Iris pigment epithelial cell (primary cell): ENCODE measurements around the gene PHLPP2.
"Not testable (repeated sequence)": the region's sequence is repeated elsewhere in the genome, so short reads cannot be mapped to it uniquely, and the experiment has no call there.

Experiments
- DNase-seq: peaks from one replicate; pipeline ENCODE4 v3.0.0-alpha.2; 2011; ENCODE audit warnings: low read depth

The PHLPP2 gene

GRCh38 chr16:71721066-71721740, 3.3 kb downstream of the PHLPP2 start:
- no peak for DNase-seq

- DNase-seq, result no peak
These were observed 12.0 kb downstream of the PHLPP2 start for GRCh38 chr16:71712501-71712900.

- DNase-seq, result no peak
These were observed 12.7 kb downstream of the PHLPP2 start for GRCh38 chr16:71711789-71712188.

- peak; percentile 49 for DNase-seq
These were observed 15.2 kb downstream of the PHLPP2 start for GRCh38 chr16:71709229-71709781.

GRCh38 chr16:71708696-71709095, 15.8 kb downstream of the PHLPP2 start:
- DNase-seq, result no peak

- no peak for DNase-seq
These were observed 17.3 kb downstream of the PHLPP2 start for GRCh38 chr16:71707199-71707598.

- DNase-seq, result no peak
These were observed 18.5 kb downstream of the PHLPP2 start for GRCh38 chr16:71706046-71706445.

GRCh38 chr16:71703333-71703732, 21.2 kb downstream of the PHLPP2 start:
- no peak for DNase-seq

- no peak for DNase-seq
These were observed 23.7 kb downstream of the PHLPP2 start for GRCh38 chr16:71700831-71701230.

- DNase-seq, result no peak
These were observed 26.0 kb downstream of the PHLPP2 start for GRCh38 chr16:71698491-71698890.

GRCh38 chr16:71693164-71693563, 31.3 kb downstream of the PHLPP2 start:
- DNase-seq, result no peak

- no peak for DNase-seq
These were observed 34.6 kb downstream of the PHLPP2 start for GRCh38 chr16:71689901-71690300.

- DNase-seq, result no peak
These were observed 36.6 kb downstream of the PHLPP2 start for GRCh38 chr16:71687861-71688260.

- not testable (repeated sequence) for DNase-seq
These were observed 40.2 kb downstream of the PHLPP2 start for GRCh38 chr16:71684280-71684679.

- no peak for DNase-seq
These were observed 43.1 kb downstream of the PHLPP2 start for GRCh38 chr16:71681360-71681759.

GRCh38 chr16:71676236-71676635, 48.3 kb downstream of the PHLPP2 start:
- no peak for DNase-seq

GRCh38 chr16:71675380-71675779, 49.1 kb downstream of the PHLPP2 start:
- DNase-seq, result peak; percentile 35

- no peak for DNase-seq
These were observed 50.3 kb downstream of the PHLPP2 start for GRCh38 chr16:71674229-71674628.

- no peak for DNase-seq
These were observed 50.9 kb downstream of the PHLPP2 start for GRCh38 chr16:71673582-71673973.

GRCh38 chr16:71672803-71673581, 51.5 kb downstream of the PHLPP2 start:
- no peak for DNase-seq

GRCh38 chr16:71672125-71672524, 52.4 kb downstream of the PHLPP2 start:
- DNase-seq, result no peak

- no peak for DNase-seq
These were observed 53.3 kb downstream of the PHLPP2 start for GRCh38 chr16:71671165-71671564.

GRCh38 chr16:71670537-71670936, 54.0 kb downstream of the PHLPP2 start:
- no peak for DNase-seq
